NCI-H510A treated with DMSO at 0.1 percent for 48 hours (cell line): ENCODE measurements around the gene PROCR.
A peak's percentile ranks its signal among the peaks of the same experiment; 100 is the strongest.
"Not testable (repeated sequence)": the region's sequence is repeated elsewhere in the genome, so short reads cannot be mapped to it uniquely, and the experiment has no call there.

Experiments
- DNase-seq: peaks from one replicate; lab custom pipeline; 2025; lab: John Stamatoyannopoulos, UW

The PROCR gene

GRCh38 chr20:35171753-35172433, at the start of gene PROCR:
Gene PROCR (plus strand): TSS chr20:35172072. CDS start chr20:35172155, 83 bp downstream.
- DNase-seq = peak; percentile 70

DNA sequence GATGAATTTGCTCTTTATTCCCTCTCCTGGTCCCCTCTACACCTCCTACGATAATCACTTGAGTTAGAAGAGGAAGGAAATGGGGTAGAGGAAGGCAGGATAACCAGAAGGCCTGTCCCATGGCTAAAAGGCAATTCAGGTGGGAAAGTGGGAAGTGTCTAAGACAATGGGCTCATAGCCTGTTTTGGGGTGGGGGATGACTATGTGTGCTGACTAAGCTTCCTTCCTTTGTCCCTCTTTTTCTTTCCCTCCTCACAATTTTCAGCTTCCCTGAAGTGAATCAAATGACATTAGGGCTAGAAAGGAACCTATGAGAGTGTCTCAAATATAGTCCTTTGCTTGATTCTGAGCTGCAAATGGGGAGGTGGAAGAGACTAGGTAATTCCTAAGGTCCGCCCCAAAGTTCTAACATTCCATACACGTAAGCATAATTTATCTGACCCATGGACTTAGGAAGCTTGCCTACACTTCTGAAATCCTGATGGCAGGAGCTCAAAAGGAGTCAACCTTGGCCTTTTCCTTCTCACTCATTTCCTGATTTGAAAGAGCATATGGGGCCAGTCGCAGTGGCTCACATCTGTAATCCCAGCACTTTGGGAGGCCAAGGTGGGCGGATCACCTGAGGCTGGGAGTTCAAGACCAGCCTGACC, 49.0 kb upstream of the PROCR start:
- DNase-seq = no peak

DNA sequence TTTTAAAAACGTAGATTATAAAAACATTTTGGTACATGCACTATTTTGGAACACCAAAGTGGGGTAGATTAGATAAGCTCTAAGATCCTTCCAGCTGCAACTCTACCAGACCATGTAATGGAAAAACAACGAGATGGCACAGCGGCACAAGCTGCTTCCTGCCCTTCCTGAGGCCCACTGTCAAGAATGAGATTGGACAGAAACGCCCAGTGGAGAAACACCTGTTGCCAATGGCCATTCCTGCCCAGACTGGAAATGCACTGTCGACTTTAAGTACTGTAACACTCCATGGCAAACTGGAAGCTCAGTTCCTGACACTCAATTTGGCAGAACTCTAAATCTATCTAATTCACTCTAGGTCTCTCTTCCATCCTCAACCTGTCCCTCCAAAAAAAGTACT, 46.1 kb upstream of the PROCR start:
- DNase-seq = no peak

- DNase-seq = peak; percentile 27
Observed at GRCh38 chr20:35129647-35130069, 42.2 kb upstream of the PROCR start.

- no peak for DNase-seq
Observed at GRCh38 chr20:35131934-35132333, 39.9 kb upstream of the PROCR start.

DNA sequence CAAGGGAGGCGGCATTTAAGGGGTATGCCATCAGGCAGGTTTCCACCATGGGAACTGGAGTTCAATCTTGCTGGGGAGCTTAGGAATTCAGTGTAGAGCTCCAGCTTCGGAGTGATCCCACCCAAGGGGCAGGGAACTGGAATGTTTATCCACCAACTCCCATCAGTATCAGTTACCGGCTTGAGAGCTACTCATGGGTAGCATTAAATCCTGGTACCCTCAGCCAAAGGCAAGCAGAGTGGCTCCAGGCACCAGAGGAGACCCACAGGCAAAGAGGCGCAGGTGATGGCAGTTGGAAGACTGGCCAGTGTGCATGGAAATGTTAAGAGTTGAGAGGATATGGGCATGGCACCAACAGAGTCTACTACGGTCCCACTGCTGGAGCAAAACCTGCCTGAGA, 38.8 kb upstream of the PROCR start:
- DNase-seq = no peak

DNA sequence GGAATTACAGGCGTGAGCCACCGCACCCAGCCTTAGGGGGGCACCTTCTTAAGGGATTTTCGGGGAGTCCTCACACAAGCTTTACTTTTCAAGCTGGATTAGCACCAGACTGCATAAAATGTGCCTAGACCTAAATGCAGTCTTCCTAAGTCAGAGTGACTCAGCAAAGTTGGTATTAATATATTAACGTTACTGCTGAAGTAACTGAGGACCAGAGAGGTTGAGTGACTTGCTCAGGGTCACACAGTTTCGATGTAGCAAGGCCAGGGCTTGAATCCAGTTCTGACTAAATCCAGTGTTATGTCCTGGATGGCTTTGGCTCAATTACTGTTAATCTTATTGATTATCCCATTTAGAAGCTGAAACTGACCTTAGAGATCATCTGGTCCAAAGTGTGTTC, 38.1 kb upstream of the PROCR start:
- DNase-seq = no peak

GRCh38 chr20:35134472-35134871, 37.4 kb upstream of the PROCR start:
- no peak for DNase-seq

- DNase-seq = no peak
Observed at GRCh38 chr20:35134880-35135279, 37.0 kb upstream of the PROCR start.

GRCh38 chr20:35135867-35136586, 35.8 kb upstream of the PROCR start:
- no peak for DNase-seq

DNA sequence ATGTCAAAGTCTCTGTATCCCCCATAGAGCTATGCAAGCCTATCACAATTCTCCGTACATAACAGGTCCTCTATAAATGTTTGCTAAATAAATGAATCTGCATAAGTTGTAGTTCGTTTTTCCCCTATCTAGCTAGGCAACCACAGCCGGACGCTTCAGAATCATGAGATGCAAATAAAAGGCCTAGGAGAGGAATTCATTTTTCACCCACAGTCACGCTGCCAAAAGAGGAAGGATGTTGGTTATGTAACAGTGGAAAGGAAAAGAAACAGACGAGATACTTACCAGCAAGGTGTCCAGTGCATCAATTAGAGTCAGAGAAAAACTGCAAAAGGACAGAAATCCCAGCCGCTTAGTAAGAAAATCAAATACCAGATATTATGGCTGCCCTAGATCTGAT, 27.2 kb upstream of the PROCR start:
- no peak for DNase-seq

- DNase-seq = peak; percentile 81
Observed at GRCh38 chr20:35145141-35145564, 26.7 kb upstream of the PROCR start.

DNA sequence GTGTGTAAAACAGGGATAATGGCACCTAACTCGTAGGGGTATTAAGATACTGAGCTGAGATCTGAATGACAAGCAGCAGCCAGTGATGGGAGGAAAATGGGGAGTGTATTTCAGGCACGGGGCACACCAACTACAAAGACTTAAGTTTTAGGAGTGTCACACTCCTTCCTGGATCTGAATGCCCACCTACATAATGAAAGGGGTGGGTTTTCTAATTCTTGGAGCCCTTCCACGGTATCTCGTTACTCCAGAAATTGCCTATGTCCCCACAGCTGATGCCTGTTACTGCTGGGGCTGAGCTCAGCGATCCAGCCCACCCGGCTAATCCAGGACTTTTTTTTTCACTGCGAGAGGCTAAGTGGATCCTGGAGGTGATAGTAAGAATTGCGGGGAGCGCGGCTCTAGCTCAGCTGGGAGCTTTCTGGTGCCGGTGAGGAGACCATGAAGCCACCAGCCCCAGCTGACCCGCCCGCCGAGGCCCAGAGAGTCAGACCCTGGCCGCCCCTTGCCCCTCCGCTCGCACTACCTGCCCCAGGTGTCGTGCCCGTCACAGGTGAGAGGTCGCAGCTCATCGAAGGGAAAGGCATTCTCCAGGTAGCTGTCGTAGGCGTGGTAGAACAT, 25.5 kb upstream of the PROCR start:
- peak; percentile 33 for DNase-seq

DNA sequence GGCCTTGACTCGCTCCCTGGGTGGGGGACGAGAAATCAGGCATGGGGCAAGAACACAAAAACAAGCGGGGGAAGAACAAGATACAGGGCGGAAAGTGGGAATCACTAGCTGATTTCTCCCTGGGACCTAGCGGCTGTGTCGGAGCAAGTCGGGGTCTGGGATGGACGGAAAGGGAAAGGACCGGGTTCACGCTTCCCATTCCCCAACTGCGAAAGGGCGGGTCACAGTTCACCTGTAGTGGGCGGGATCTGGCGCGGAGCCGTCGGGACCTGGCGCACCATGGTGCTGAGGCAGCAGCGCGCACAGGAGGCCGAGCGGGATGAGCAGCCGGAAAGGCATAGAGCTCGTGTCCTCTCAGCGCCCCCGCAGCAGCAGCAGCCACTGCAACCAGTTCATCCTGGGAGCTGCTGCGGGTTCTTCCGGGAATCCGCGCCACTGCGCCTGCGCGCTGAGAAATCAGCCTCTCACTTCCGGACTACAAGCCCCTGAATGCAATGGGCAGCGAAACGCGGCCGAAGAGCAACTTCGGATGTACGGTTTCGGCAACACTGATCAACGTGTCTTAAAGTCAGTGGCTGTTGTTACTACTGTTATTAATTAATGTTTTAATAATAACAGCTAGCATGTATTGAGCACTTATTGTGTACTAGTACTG, 24.8 kb upstream of the PROCR start, which contains the start of gene EDEM2:
Gene EDEM2 (minus strand): TSS at position 417 of the 655 bp plus-strand sequence. CDS start 78 bp downstream, at position 339.
- peak; percentile 90 for DNase-seq

DNA sequence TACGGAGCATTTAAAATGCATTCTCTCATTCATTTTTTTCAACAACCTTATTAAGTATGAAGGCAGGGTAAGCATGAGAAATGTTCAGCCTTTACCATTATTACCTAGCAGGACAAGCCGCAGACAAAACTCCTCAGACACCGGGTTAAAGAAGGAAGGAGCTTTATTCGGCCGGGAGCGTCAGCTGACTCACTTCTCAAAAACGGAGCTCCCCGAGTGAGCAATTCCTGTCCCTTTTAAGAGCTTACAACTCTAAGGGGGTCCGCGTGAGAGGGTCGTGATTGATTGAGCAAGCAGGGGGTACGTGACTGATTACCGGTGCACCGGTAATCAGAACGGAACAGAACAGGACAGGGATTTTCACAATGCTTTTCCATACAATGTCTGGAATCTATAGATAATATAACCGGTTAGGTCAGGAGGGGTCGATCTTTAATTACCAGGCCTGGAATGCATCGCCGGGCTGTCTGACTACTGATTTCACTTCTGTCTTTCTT, 24.2 kb upstream of the PROCR start:
- DNase-seq = peak; percentile 41

DNA sequence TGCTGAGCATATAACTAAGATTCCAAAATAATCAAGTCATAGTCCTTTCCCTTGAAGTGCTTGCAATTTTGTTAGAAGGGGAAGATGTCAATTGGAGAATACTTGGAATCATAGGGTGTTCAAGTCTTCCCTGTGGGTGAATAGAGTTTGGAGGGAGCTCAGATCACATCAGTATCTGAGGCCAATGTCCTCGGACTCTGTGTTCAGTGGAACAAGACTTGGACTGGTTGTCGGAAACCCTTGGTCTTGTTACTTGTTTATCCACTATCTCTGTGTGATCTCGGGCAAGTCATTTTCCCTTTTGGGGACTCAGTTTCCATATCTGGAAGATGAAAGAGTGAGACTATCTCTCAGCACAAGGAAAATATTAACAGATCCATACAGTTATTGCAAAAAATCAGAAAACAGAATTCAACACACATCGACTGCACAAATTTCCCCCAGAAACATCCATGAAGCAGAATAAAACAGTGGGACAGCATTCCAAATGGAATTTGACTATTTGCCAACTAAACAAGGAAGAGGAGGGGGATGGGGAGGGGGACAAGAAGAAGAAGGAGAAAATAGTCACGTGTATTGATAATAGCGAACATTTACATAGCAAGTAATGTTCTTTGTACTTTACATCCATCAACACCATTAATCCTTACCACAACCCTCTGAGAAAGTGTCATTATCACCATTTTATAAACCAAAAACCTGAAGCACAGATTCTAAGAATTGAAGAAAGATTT, 20.9 kb upstream of the PROCR start:
- no peak for DNase-seq

DNA sequence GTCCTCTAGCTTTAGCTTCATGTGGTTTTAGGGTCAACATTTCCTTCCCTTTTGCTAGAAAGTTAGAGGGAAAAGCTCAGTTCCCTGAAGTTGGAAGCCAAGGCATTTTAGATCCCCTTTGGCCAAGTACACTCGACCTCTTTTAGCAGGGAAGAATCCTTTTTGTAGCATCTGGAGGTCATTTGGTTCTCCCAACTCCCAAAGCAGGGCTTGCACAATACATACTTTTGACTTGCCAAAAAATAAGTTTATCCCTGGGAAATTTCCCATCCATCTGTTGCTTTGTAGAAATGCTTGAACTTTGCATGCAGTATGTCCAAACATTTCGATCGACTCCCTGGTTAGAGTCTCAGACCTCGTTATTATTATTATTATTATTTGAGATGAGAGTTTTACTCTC, 20.1 kb upstream of the PROCR start:
- no peak for DNase-seq

- no peak for DNase-seq
Observed at GRCh38 chr20:35155936-35156335, 15.9 kb upstream of the PROCR start.

GRCh38 chr20:35156978-35157377, 14.9 kb upstream of the PROCR start:
- no peak for DNase-seq

DNA sequence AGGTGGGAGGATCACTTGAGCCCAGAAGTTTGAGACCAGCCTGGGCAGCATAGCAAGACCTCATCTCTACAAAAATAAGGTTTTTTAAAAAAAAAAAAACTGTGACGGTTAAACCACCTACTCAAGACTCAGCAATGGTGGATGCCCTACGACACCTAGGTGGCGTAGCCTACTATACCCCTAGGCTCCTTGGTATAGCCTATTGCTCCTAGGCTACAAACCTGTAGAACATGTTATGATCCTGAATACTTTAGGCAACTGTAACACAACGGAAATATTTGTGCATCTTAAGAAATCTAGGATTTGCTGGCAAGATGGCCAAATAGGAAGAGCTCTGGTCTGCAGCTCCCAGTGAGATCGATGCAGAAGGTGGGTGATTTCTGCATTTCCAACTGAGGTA, 11.5 kb upstream of the PROCR start:
- DNase-seq = not testable (repeated sequence)

DNA sequence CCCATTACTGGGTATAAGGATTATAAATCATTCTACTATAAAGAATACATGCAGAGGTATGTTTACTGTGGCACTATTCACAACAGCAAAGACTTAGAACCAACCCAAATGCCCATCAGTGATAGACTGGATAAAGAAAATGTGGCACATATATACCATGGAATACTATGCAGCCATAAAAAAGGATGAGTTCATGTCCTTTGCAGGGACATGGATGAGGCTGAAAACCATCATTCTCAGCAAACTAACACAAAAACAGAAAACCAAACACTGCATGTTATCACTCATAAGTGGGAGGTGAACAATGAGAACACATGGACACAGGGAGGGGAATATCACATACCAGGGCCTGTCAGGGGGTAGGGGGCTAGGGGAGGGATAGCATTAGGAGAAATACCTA, 7.3 kb upstream of the PROCR start:
- not testable (repeated sequence) for DNase-seq
